Upper lobe of left lung (tissue), 6 donors: Measurements from ENCODE around the gene LEPROT. TPM values are rescaled to one million over a fixed set of nuclear protein-coding genes. Genes with fewer than 3 reads are reported as not detected.

Source experiments
- ATAC-seq, 2 donors: fragments of 200-7000 bp; cut with Tn5 transposase; one replicate each; pipeline ENCODE4 v1.9.1; 2022; ENCODE audit warnings: mild to moderate bottlenecking in 2 of 2, moderate library complexity in 2 of 2; ENCODE audit not compliant: low FRiP score in 2 of 2
- DNase-seq, 2 donors: peaks; one replicate each; pipeline ENCODE4 v3.0.0-alpha.2; 2019 to 2020
- H3K27ac ChIP-seq, 4 donors: fragments of 200-600 bp; sonication (generic); one replicate each; pipeline ENCODE4 v1.5.1; 2016 to 2019
- H3K27me3 ChIP-seq, 4 donors: fragments of 200-600 bp; sonication (generic); one replicate each; pipeline ENCODE4 v1.5.1; 2017 to 2019
- H3K36me3 ChIP-seq, 4 donors: fragments of 200-600 bp; sonication (generic); one replicate each; pipeline ENCODE4 v1.5.1; 2016 to 2019
- H3K4me1 ChIP-seq, 4 donors: fragments of 200-600 bp; sonication (generic); one replicate each; pipeline ENCODE4 v1.5.1; 2018 to 2019
- H3K4me3 ChIP-seq, 4 donors: fragments of 200-600 bp; sonication (generic); one replicate each; pipeline ENCODE4 v1.5.1; 2017 to 2019; ENCODE audit warnings: mild to moderate bottlenecking in 2 of 4, moderate library complexity in 1 of 4
- H3K9me3 ChIP-seq, 4 donors: fragments of 200-600 bp; sonication (generic); one replicate each; pipeline ENCODE4 v1.5.1; 2018 to 2019
- CTCF ChIP-seq, 6 experiments: fragments of 450-650 bp in 4 of 6; fragments of 200-600 bp in 2 of 6; sonication (generic) in 2 of 6; IDR thresholded peaks; one replicate each; pipeline ENCODE4 v1.5.1; 2016 to 2019; ENCODE audit warnings: antibody characterized with exemption in 6 of 6
- EP300 ChIP-seq, 4 donors: sonication (generic); formaldehyde crosslinking; IDR thresholded peaks; one replicate each; pipeline ENCODE4 v1.5.1; 2017; ENCODE audit warnings: antibody characterized with exemption in 4 of 4, control low read depth in 2 of 4
- POLR2A ChIP-seq, 4 donors: fragments of 450-650 bp; IDR thresholded peaks; one replicate each; pipeline ENCODE4 v1.5.1; 2016 to 2017; ENCODE audit warnings: antibody characterized with exemption in 4 of 4, mild to moderate bottlenecking in 2 of 4
- POLR2AphosphoS5 ChIP-seq, 2 donors: sonication (generic); formaldehyde crosslinking; IDR thresholded peaks; one replicate each; pipeline ENCODE4 v1.5.1; 2017; ENCODE audit warnings: antibody characterized with exemption in 2 of 2
- WGBS, 2 donors: methylation state at CpG; one replicate each; pipeline ENCODE4 v1.1.5; 2017 to 2018; 5-methylcytosine and 5-hydroxymethylcytosine counted together
- total RNA-seq, 6 donors: library from RNA; depleted of rRNA in 4 of 6; stranded (reverse); fragments of >200 nt in 4 of 6; gene quantifications; one replicate each; pipeline versions ENCODE4 v1.1.0 to v1.2.1, GENCODE V29; 2016 to 2021
- donor health status: DM: no; HTN: no; CAD: no; lungs with moderate emphysema.
- donor health status: DM: no; HTN: yes; CAD: no; lungs with severe emphysema.

Gene LEPROT
- total RNA-seq, 6 donors from 2014 or later: 28.0 to 120 (median 72.9) TPM

- no peaks in the 10 kb centered on the region for H3K4me1 ChIP-seq
- H3K4me3 ChIP-seq: no peak overlapping the region
- no peaks in the 10 kb centered on the region for H3K9me3 ChIP-seq
- no peak for ATAC-seq
- peaks cover 0 to 5% (median 0%) of the 10 kb centered on the region in 4 donors for H3K36me3 ChIP-seq
- WGBS, 2 donors: 91 to 94% methylated on average over 1 of the region's 1 CpG
- no peak for DNase-seq
- H3K27me3 ChIP-seq: no peaks in the 10 kb centered on the region
- TF ChIP-seq EP300 (IDR thresholded peaks at IDR 0.05) (no peak), CTCF (IDR thresholded peaks at IDR 0.05) (no peak), POLR2A (IDR thresholded peaks at IDR 0.05) (no peak), POLR2AphosphoS5 (IDR thresholded peaks at IDR 0.05) (no peak)
- no peak overlapping the region for H3K27ac ChIP-seq
Observed at GRCh38 chr1:65399003-65399402, 21.5 kb upstream of the LEPROT start.

GRCh38 chr1:65401612-65402011, 18.9 kb upstream of the LEPROT start:
- H3K27me3 ChIP-seq: no peaks in the 10 kb centered on the region
- H3K36me3 ChIP-seq: peaks cover 0 to 5% (median 0%) of the 10 kb centered on the region in 4 donors
- no peak for TF ChIP-seq POLR2A (IDR thresholded peaks at IDR 0.05)
- no peak for TF ChIP-seq EP300 (IDR thresholded peaks at IDR 0.05)
- no peak for TF ChIP-seq POLR2AphosphoS5 (IDR thresholded peaks at IDR 0.05)
- TF ChIP-seq CTCF (IDR thresholded peaks at IDR 0.05): no peak
- ATAC-seq (no peak), DNase-seq (no peak)
- no peaks in the 10 kb centered on the region for H3K4me1 ChIP-seq
- WGBS, 2 donors: 83 to 95% methylated on average over 3 of the region's 3 CpGs
- no peak overlapping the region for H3K27ac ChIP-seq
- no peak overlapping the region for H3K4me3 ChIP-seq
- no peaks in the 10 kb centered on the region for H3K9me3 ChIP-seq

GRCh38 chr1:65404941-65405340, 15.5 kb upstream of the LEPROT start:
- no peak for DNase-seq
- H3K27ac ChIP-seq: no peak overlapping the region
- peaks cover 0 to 5% (median 0%) of the 10 kb centered on the region in 4 donors for H3K36me3 ChIP-seq
- no peaks in the 10 kb centered on the region for H3K27me3 ChIP-seq
- no peak for ATAC-seq
- H3K4me3 ChIP-seq: no peak overlapping the region
- TF ChIP-seq EP300 (IDR thresholded peaks at IDR 0.05) (no peak), CTCF (IDR thresholded peaks at IDR 0.05) (no peak), POLR2A (IDR thresholded peaks at IDR 0.05) (no peak)
- no peaks in the 10 kb centered on the region for H3K4me1 ChIP-seq
- H3K9me3 ChIP-seq: no peaks in the 10 kb centered on the region

GRCh38 chr1:65407877-65408276, 12.6 kb upstream of the LEPROT start:
- H3K27me3 ChIP-seq: no peaks in the 10 kb centered on the region
- no peak overlapping the region for H3K4me3 ChIP-seq
- no peaks in the 10 kb centered on the region for H3K9me3 ChIP-seq
- H3K4me1 ChIP-seq: no peaks in the 10 kb centered on the region
- DNase-seq (no peak), ATAC-seq (no peak)
- H3K27ac ChIP-seq: no peak overlapping the region
- TF ChIP-seq CTCF (IDR thresholded peaks at IDR 0.05) (no peak), POLR2A (IDR thresholded peaks at IDR 0.05) (no peak), POLR2AphosphoS5 (IDR thresholded peaks at IDR 0.05) (no peak), EP300 (IDR thresholded peaks at IDR 0.05) (no peak)
- no peaks in the 10 kb centered on the region for H3K36me3 ChIP-seq
- WGBS, 2 donors: 81% methylated on average over 2 of the region's 2 CpGs

GRCh38 chr1:65409314-65409713, 11.2 kb upstream of the LEPROT start:
- Histone ChIP-seq H3K36me3 (no peaks in the 10 kb centered on the region), H3K27ac (no peak overlapping the region), H3K4me3 (no peak overlapping the region), H3K27me3 (no peaks in the 10 kb centered on the region), H3K9me3 (no peaks in the 10 kb centered on the region), H3K4me1 (no peaks in the 10 kb centered on the region)
- DNase-seq (no peak), ATAC-seq (no peak)
- WGBS, 2 donors: 70 to 80% methylated on average over 1 of the region's 1 CpG
- TF ChIP-seq POLR2AphosphoS5 (IDR thresholded peaks at IDR 0.05): no peak
- no peak for TF ChIP-seq CTCF (IDR thresholded peaks at IDR 0.05)
- no peak for TF ChIP-seq EP300 (IDR thresholded peaks at IDR 0.05)
- TF ChIP-seq POLR2A (IDR thresholded peaks at IDR 0.05): no peak
